GM12864 (cell line): Measurements from ENCODE around the gene INPP5E.

Experiments
- DNase-seq: peaks from one replicate; pipeline ENCODE4 v3.0.0-alpha.2; 2011; ENCODE audit warnings: low read depth
- H3K4me3 ChIP-seq: 2 replicates; pipeline ENCODE4 v1.5.1; 2011; ENCODE audit warnings: mild to moderate bottlenecking, low read depth, low read length, control low read depth
- TF ChIP-seq, protein P1 (sequence below): IDR thresholded peaks from 2 replicates; pipeline ENCODE4 v1.5.1; 2011; ENCODE audit warnings: low read depth, mild to moderate bottlenecking, moderate library complexity, low read length, control low read depth, inconsistent platforms; ENCODE audit errors: missing control alignments

INPP5E gene

DNA sequence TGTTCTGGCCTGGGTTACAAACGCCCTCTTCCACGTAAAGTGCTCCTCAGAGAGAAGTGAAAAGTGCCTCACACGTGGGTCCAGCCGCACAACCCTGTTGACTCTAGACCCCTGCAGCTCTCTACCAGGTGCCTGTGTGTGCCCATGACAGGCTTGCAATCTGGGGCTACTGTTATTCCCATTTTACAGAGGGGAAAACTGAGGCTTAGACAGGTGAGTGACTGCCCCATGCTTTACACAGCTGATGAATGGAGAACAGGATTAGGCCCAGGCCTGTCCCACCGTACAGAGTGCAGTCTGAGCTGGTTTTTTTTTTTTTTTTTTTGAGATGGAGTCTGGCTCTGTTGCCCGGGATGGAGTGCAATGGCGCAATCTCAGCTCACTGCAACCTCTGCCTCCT lies 6.2 kb upstream of the INPP5E start:
- TF ChIP-seq, protein P1, sequence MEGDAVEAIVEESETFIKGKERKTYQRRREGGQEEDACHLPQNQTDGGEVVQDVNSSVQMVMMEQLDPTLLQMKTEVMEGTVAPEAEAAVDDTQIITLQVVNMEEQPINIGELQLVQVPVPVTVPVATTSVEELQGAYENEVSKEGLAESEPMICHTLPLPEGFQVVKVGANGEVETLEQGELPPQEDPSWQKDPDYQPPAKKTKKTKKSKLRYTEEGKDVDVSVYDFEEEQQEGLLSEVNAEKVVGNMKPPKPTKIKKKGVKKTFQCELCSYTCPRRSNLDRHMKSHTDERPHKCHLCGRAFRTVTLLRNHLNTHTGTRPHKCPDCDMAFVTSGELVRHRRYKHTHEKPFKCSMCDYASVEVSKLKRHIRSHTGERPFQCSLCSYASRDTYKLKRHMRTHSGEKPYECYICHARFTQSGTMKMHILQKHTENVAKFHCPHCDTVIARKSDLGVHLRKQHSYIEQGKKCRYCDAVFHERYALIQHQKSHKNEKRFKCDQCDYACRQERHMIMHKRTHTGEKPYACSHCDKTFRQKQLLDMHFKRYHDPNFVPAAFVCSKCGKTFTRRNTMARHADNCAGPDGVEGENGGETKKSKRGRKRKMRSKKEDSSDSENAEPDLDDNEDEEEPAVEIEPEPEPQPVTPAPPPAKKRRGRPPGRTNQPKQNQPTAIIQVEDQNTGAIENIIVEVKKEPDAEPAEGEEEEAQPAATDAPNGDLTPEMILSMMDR: no peak
- H3K4me3 ChIP-seq: no peak overlapping the region
- no peak for DNase-seq

DNA sequence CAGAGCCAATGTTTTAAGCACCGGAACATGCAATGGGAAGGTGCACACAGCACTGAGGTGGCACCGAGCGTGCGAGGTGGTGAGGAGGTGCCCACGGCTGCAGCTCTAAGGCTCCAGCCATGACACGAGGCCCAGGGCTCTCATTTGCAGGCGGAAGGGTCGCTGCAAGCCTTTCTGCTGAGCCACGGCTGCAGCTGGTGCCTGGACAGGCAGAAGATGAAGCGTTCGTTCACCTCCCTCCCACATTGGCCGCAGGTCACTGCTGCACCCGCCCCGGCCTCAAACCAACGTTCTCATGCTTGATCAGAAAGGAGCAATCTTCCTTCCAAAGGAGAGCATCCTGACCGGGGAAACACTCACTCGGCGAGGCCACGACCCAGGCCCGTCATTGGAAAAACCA lies 4.5 kb upstream of the INPP5E start:
- DNase-seq: no peak
- H3K4me3 ChIP-seq: no peak overlapping the region
- TF ChIP-seq, protein P1: no peak

DNA sequence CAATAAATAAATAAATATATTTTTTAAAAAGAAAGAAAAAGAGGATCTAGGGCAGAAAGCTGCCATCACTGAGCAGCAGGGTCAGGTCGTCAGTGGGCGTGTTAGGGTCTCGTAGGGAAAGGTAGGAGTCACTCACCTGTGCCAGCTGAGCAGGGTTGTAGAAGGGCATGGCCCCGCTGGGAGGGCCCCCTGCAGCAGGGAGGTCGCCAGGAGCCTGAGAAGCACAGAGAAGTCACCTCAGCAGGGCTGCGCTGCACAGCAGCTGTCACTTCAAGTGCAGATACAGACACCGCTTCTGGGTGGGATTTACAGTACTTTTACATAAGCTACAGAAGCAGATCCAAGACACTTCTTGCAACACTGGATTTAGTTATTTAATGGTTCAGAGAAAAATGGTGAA lies 4.0 kb upstream of the INPP5E start:
- no peak overlapping the region for H3K4me3 ChIP-seq
- no peak for DNase-seq
- TF ChIP-seq, protein P1: no peak

DNA sequence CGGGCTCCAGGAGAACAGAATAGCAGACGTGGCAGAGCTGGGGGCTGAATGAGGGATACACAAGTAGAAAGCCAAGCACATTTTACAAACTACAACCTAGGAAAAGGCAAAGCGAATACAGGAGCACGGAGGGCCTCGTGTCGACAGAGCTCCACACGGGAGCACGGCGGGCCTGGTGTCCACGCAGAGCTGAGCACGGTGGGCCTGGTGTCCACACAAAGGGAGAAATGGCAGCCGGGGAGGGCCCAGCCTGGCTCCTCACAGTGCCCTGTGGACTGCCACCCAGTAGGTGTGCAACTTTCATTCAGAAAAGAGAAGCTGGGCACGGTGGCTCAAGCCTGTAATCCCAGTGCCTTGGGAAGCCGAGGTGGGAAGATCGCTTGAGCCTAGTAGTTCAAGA lies 3.4 kb upstream of the INPP5E start:
- no peak for DNase-seq
- TF ChIP-seq, protein P1: no peak
- no peak overlapping the region for H3K4me3 ChIP-seq

DNA sequence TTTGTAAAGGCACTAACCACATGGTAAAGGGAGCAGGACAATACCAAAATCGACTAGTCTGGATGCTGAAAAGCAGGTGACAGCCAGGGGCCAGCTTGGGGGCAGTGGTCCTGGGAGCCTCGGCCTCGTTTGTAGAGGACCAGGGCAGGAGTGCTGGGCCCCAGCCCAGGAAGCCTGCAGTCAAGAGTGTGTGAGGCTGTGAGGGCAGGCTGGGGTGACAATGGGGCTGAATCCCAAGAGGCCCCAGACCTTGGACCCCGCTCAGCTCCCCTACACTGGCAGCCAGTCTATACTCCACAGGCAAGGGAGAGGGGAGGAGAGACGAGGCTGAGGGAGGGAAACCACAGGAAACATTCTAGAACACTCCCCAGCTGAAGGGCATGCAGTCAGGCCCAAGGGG lies 2.6 kb upstream of the INPP5E start:
- DNase-seq: no peak
- no peak overlapping the region for H3K4me3 ChIP-seq
- TF ChIP-seq, protein P1: no peak

DNA sequence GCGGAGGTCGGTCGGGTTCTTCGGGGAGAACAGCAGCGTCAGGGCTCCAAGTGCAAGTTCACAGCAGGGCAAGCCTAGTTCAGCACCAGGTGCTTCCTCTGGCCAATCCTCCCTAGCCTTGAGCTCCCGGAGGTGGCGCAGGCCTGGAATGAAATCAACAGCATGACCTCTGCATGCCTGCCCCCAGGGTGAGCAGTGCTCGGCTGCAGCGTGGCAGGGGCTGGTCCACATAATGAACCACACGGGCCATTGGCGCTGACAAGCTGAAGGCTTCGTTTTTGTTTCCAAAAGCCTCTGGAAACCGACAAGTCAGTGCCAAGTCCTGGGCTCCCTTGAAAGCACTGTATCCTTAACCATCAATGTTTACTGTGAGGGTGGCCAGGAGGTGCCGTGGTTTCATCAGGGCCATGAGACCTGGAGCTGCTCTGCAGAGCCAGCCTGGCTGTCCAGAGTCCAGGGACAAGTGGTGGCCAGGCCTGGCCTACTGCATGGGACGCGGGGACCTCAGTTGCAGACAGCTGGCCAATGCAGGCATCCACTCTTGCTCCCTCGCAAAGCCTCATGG lies 2.1 kb upstream of the INPP5E start:
- DNase-seq: no peak
- TF ChIP-seq, protein P1: no peak
- no peak overlapping the region for H3K4me3 ChIP-seq

DNA sequence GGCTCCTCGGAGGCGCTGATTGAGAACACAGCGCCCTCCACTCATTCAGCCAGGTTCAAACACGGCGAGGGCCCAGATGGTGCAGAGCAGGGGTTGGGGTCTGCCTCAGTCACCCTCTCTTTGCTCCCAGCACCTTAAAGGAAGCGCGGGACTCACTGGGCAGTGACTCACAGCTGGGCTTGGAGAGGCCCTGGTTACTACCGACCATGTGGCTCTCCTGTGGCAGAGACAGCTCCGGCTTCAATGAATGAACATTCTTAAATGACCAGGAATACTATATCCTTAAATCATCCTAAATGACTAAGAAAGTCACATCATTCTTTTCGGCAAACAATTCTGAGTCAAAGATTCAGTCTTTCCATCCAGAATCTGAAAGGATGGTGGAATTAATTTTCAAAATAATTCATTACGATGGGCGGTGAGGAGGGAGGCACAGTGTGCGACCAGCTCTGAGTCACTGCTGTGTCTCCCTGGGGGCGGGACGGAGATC lies 1.6 kb upstream of the INPP5E start:
- no peak overlapping the region for H3K4me3 ChIP-seq
- DNase-seq: no peak
- TF ChIP-seq, protein P1: no peak
